ENCODE measurements around the gene ZFX. TPM values are rescaled to one million over a fixed set of nuclear protein-coding genes. Genes with fewer than 3 reads are reported as not detected.

The ZFX gene
- total and polyA plus RNA-seq, 3 donors from 2014 or later = 10.8 to 45.1 (median 38.5) TPM

- no peaks in the 10 kb centered on the region for H3K9me3 ChIP-seq
- no peak overlapping the region for H3K4me3 ChIP-seq
- no peaks in the 10 kb centered on the region for H3K27me3 ChIP-seq
- no peak for DNase-seq
- TF ChIP-seq CTCF (IDR thresholded peaks at IDR 0.05) (no peak), POLR2A (IDR thresholded peaks at IDR 0.05) (no peak)
- WGBS, 2 donors = 71 to 76% methylated on average over 10 to 11 of the region's 11 CpGs
- H3K27ac ChIP-seq = no peak overlapping the region
- H3K36me3 ChIP-seq (ENCODE audit: low read depth, missing control alignments) = no peaks in the 10 kb centered on the region
- intact Hi-C loops (cut with DNase I; ENCODE audit: low total_unique reads) = no loop called here
- H3K4me1 ChIP-seq = peaks cover 3% of the 10 kb centered on the region
These were observed 23.8 kb downstream of the ZFX start for GRCh38 chrX:24173115-24173847.

- Histone ChIP-seq H3K4me3 (no peak overlapping the region), H3K27me3 (no peaks in the 10 kb centered on the region), H3K9me3 (no peaks in the 10 kb centered on the region), H3K27ac (no peak overlapping the region), H3K36me3 (ENCODE audit: low read depth, missing control alignments) (no peaks in the 10 kb centered on the region), H3K4me1 (no peaks in the 10 kb centered on the region)
- DNase-seq = no peak
- intact Hi-C loops (cut with DNase I; ENCODE audit: low total_unique reads) = no loop called here
- 76 to 83% methylated on average over 1 of the region's 1 CpG for WGBS, 2 donors
- TF ChIP-seq CTCF (IDR thresholded peaks at IDR 0.05) (no peak), POLR2A (IDR thresholded peaks at IDR 0.05) (no peak)
These were observed 25.7 kb downstream of the ZFX start for GRCh38 chrX:24175276-24175675.

- no peak overlapping the region for H3K27ac ChIP-seq
- H3K27me3 ChIP-seq = no peaks in the 10 kb centered on the region
- no peak for DNase-seq
- intact Hi-C loops (cut with DNase I; ENCODE audit: low total_unique reads) = no loop called here
- H3K4me3 ChIP-seq = no peak overlapping the region
- TF ChIP-seq POLR2A (IDR thresholded peaks at IDR 0.05) (no peak), CTCF (IDR thresholded peaks at IDR 0.05) (no peak)
- 96 to 100% methylated on average over 3 to 8 of the region's 8 CpGs for WGBS, 2 donors
- no peaks in the 10 kb centered on the region for H3K36me3 ChIP-seq (ENCODE audit: low read depth, missing control alignments)
- H3K9me3 ChIP-seq = no peaks in the 10 kb centered on the region
- H3K4me1 ChIP-seq = no peaks in the 10 kb centered on the region
These were observed 28.9 kb downstream of the ZFX start for GRCh38 chrX:24178441-24178840.

GRCh38 chrX:24184018-24184417 is 34.5 kb downstream of the ZFX start:
- H3K27ac ChIP-seq = no peak overlapping the region
- DNase-seq = no peak
- WGBS, 2 donors = 78% methylated on average over 5 of the region's 5 CpGs
- no peaks in the 10 kb centered on the region for H3K36me3 ChIP-seq (ENCODE audit: low read depth, missing control alignments)
- H3K9me3 ChIP-seq = no peaks in the 10 kb centered on the region
- H3K4me1 ChIP-seq = no peaks in the 10 kb centered on the region
- H3K4me3 ChIP-seq = no peak overlapping the region
- intact Hi-C loops (cut with DNase I; ENCODE audit: low total_unique reads) = no loop called here
- TF ChIP-seq POLR2A (IDR thresholded peaks at IDR 0.05) (no peak), CTCF (IDR thresholded peaks at IDR 0.05) (no peak)
- no peaks in the 10 kb centered on the region for H3K27me3 ChIP-seq

- peaks cover 3% of the 10 kb centered on the region for H3K4me1 ChIP-seq
- DNase-seq = no peak
- WGBS, 2 donors = 80 to 88% methylated on average over 4 of the region's 4 CpGs
- no peak for TF ChIP-seq POLR2A (IDR thresholded peaks at IDR 0.05)
- TF ChIP-seq CTCF (IDR thresholded peaks at IDR 0.05) = no peak
- H3K9me3 ChIP-seq = no peaks in the 10 kb centered on the region
- H3K27ac ChIP-seq = no peak overlapping the region
- no peaks in the 10 kb centered on the region for H3K27me3 ChIP-seq
- intact Hi-C loops (cut with DNase I; ENCODE audit: low total_unique reads) = no loop called here
- H3K36me3 ChIP-seq (ENCODE audit: low read depth, missing control alignments) = no peaks in the 10 kb centered on the region
- H3K4me3 ChIP-seq = no peak overlapping the region
These were observed 37.0 kb downstream of the ZFX start for GRCh38 chrX:24186483-24186882.

All from testis (tissue), 3 donors.